ENCODE results near the gene PAXX.

- TF ChIP-seq CTCF (IDR thresholded peaks at IDR 0.05; ENCODE audit: low read length) (no peak), EZH2 (IDR thresholded peaks at IDR 0.05; ENCODE audit: borderline replicate concordance, low read length) (no peak)
These were observed 17.0 kb downstream of the PAXX start for GRCh38 chr9:137009217-137009616.

Data from OCI-LY1 (cell line).